Left ventricle myocardium superior (tissue), 1 donor: Measurements from ENCODE around the gene SPATA46. TPM values are rescaled to one million over a fixed set of nuclear protein-coding genes. Genes with fewer than 3 reads are reported as not detected.

Experiments used
- ATAC-seq: fragments of 200-7000 bp; cut with Tn5 transposase; one replicate; pipeline ENCODE4 v1.9.1; 2020; ENCODE audit warnings: mild to moderate bottlenecking, moderate library complexity
- DNase-seq: peaks from one replicate; pipeline ENCODE4 v3.0.0-alpha.2; 2020
- intact Hi-C: fragments of 100-400 bp; cut with micrococcal nuclease; formaldehyde crosslinking; loops from one replicate; pipeline ENCODE4 v1.11.0; 2022
- total RNA-seq: library from RNA; stranded (reverse); fragmentation: NEBNext Ultra II Directional; extraction: Animal tissue kit (Norgen Biotek cat#: 25700); gene quantifications from one replicate; pipeline ENCODE4 v1.2.1, GENCODE V29; 2021
- donor health status: DM: no; HTN: yes; CAD: no; lungs with severe emphysema.

Gene SPATA46
- total RNA-seq, 1 donor from 2014 or later = not detected

- intact Hi-C loops = no loop called here
- DNase-seq (no peak), ATAC-seq (no peak)
Measured at GRCh38 chr1:162396201-162396906, 19.7 kb upstream of the SPATA46 start.

GRCh38 chr1:162391790-162392563 lies 15.3 kb upstream of the SPATA46 start:
- intact Hi-C loops = loop anchor here (5.0 kb wide), 1 partner anchor 335 kb away; no protein-coding TSS in a partner anchor

DNA sequence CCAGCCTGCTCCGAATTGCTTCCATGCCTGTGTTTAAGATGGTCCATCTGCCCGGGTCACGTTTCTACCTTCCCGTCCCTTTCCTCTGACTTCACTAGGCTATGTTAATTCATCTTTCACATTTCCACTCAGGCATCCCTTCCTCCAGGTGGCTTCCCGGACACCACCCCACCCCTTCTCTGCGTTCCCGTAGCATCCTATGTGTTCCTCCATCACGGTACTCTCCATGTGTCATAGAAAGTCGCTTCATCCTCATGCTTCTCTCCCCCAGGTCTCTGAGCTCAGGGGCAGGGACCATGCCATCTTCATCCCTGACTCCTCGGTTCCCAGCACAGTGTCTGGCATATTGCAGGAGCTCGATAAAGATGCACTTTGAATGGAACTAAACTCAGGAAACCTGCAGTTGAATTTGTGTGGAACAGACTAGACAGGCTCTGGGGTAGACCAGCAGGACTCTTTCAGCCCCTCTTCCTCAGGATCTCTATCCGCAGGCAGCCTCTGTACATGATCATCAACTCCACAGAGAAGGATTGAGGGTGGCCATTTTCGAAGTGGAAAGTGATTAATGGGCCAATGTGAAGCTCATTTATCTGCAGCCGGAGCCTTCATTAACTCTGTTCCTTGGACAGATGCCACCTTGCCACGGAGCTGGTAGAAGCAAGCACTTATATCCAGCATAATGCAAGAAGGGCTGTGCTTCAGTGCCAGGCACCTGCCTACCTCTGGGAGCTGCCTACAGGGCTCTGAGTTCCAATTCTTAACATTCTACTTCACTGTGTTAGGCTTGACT lies 13.9 kb upstream of the SPATA46 start:
- ATAC-seq (no peak), DNase-seq (no peak)
- intact Hi-C loops = loop anchor here (5.0 kb wide), 1 partner anchor 333 kb away; no protein-coding TSS in a partner anchor

More at GRCh38 chr1:162391790-162392563, 15.3 kb upstream of the SPATA46 start:
- DNase-seq (no peak), ATAC-seq (peak; percentile 41)

- no peak for ATAC-seq
- intact Hi-C loops = loop anchor here (5.0 kb wide), 1 partner anchor 333 kb away; no protein-coding TSS in a partner anchor
- DNase-seq = no peak
Measured at GRCh38 chr1:162389971-162390370, 13.3 kb upstream of the SPATA46 start.

DNA sequence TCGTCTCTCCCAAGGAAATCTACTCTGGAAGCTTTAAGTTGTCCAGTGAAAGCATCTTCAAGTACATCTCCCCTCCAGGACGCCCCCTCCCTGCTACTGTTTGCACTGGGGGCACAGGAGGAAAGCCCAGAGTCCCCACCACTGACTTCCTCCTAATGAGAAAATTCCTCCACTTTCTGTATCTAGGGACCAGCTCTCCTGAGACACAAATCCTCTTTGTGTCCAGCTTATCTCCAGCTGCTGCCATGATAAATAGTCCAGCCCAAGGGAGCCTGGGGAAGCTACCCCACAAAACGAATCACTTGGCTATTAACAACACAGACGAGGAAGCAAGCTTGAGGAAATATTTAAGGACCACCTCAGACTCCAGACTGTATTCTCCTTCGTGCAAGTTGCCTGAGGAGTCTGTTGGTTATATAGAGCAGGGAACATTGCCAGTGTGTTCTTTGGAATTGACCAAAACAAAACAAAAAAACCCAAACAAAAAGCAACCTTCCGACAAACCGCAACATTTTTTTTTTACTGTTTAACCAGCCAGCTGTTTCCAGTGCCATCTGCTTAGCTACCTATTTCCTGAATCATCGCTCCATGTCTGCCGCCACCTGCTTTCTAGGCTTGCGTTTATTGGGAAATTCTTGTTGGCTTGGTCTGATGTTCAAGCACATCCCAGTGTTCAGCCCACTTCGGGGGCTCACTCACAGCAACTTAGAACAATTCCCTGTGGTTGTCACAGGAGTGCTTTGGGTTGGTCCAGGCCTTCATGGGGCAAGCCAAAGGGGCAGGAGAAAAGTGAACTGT lies 12.6 kb upstream of the SPATA46 start:
- ATAC-seq = no peak
- intact Hi-C loops = no loop called here
- DNase-seq = no peak

- intact Hi-C loops = no loop called here
- ATAC-seq (peak; percentile 46), DNase-seq (peak; percentile 26)
Measured at GRCh38 chr1:162388615-162389014, 12.0 kb upstream of the SPATA46 start.

DNA sequence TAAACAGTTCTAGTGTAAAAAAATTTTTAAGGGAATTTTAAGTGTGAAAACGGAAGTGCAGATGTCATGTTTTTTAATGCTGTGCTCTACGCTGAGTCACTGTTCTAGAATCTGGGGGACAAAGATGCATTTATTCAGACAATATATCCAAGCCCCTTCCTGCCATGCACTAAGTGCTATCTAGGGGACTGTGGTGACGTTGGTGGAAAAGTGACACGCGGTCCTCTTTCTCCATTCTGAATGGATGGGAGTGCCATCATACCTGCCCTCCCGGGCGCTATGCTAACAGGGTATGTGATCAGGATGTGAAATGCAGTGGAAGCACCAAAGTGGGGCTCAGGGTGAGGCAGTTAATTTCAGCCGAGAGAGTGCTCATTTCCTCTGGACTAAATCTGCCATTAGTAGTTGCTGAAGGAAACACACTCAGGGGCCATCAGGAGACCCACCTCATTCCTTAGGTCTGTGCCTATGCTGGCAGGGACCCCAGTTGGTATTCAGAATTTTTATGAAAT lies 11.5 kb upstream of the SPATA46 start:
- ATAC-seq (no peak), DNase-seq (no peak)
- intact Hi-C loops = no loop called here

DNA sequence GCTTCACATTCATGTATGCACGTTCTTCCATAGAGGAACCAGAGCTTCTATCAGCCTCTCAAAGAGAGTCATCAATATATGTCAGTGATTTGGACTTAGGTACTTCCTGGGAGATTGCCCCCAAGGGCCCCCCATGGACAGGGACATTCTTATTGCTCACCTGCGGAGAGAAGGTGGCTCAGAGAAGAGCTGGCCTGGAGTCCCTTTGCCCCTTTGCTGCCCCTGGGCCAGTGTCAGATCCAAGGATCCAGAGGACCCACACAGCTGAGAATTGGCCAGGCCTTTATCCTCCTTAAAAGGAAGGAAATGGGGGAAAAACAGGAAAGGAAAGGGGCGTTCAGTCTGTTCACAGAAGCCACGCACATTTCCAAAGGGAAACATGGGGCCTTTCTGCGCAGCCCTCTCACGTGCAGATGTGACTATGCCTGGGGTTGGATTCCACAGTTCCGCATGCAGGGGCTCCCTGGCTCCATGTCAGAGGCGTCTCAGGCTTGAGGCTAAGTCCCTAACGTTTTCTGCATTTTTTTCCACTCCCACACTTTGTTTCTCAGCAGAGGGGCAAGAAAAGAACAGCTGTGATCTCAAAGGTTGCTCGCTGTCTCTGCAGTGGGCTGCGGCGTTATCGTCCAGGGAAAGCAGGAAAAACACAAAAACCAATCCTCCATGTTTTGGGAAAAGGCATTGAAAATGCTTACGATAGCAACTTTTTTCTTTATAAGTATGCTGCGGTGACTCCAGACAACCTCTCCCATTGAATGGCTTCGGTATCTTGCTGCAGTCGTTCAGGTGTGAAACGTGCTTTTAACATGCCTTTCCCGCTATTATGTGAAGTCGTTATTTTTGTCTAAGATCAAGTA lies 10.8 kb upstream of the SPATA46 start:
- intact Hi-C loops = no loop called here
- no peak for DNase-seq
- ATAC-seq = no peak

- DNase-seq (no peak), ATAC-seq (no peak)
- intact Hi-C loops = no loop called here
Measured at GRCh38 chr1:162386292-162387225, 9.9 kb upstream of the SPATA46 start.

DNA sequence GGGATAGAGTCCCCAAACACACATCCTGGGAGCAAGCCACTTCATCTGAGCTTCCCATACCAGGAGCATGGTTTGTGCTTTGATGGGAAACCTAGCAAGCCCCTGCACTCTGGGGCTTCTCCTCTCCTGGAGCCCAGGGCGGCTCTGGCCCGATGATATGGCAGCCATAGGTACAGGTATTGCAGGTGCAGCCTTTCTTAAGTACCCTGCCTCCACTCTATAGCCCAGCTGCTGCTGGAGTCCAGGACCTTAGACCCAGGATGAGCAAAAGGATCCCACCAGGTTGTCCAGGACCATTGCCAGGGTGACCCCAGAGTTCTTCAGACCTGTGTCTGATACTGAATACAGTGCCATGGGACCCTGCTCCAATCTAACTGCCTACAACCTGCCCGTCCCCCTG lies 9.0 kb upstream of the SPATA46 start:
- no peak for ATAC-seq
- intact Hi-C loops = no loop called here
- DNase-seq = no peak

GRCh38 chr1:162385280-162385623 lies 8.6 kb upstream of the SPATA46 start:
- no peak for DNase-seq
- intact Hi-C loops = no loop called here
- no peak for ATAC-seq

GRCh38 chr1:162384601-162385279 lies 8.1 kb upstream of the SPATA46 start:
- DNase-seq (no peak), ATAC-seq (no peak)
- intact Hi-C loops = no loop called here

GRCh38 chr1:162384116-162384515 lies 7.5 kb upstream of the SPATA46 start:
- DNase-seq (no peak), ATAC-seq (no peak)
- intact Hi-C loops = no loop called here

DNA sequence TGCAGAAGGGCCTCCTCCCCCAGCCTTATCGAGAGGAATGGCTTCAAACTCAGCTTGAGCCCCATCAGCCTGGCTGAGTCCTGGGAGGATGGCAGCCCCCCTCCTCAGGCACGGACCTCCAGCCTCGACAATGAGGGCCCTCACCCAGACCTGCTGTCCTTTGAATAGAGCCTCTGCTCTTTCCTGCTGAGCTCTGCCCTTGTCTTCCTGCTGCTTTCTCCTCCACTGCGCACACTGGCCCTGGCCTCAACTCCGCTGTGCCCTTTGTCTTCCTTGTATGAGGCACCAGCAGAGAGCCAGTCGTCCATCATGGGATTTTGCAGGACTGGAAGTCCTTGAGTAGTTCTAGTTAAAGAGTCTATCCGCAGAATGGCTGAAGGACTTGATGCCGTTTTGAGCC lies 6.9 kb upstream of the SPATA46 start:
- DNase-seq = no peak
- no peak for ATAC-seq
- intact Hi-C loops = no loop called here

- intact Hi-C loops = no loop called here
- DNase-seq (no peak), ATAC-seq (no peak)
Measured at GRCh38 chr1:162383091-162383490, 6.4 kb upstream of the SPATA46 start.

GRCh38 chr1:162381941-162382750 lies 5.5 kb upstream of the SPATA46 start:
- intact Hi-C loops = no loop called here
- DNase-seq = no peak
- ATAC-seq = no peak
